Neural cell (in vitro differentiated cells): Measurements from ENCODE around the gene MKRN2OS. TPM values are rescaled to one million over a fixed set of nuclear protein-coding genes. Genes with fewer than 3 reads are reported as not detected.

Experiments used
- H2AFZ ChIP-seq: fragments of 200-600, 300-800 bp; sonication (generic), shearing (Covaris generic); 2 replicates; pipeline ENCODE4 v1.6.0; 2014; ENCODE audit warnings: low read depth, mild to moderate bottlenecking, antibody characterized with exemption, low read length, moderate library complexity
- H3F3A ChIP-seq: fragments of 200-600 bp; shearing (Covaris generic); 2 replicates; pipeline ENCODE4 v1.6.1; 2016; ENCODE audit warnings: mild to moderate bottlenecking, moderate library complexity, mixed read lengths, antibody characterized with exemption, low read length; ENCODE audit not compliant: insufficient read depth, poor library complexity, severe bottlenecking
- H3K27ac ChIP-seq: fragments of 200-600, 300-800 bp; sonication (generic), shearing (Covaris generic); 2 replicates; pipeline ENCODE4 v1.5.1; 2014; ENCODE audit warnings: mild to moderate bottlenecking, low read length, moderate library complexity
- H3K27me3 ChIP-seq: fragments of 300-800, 200-600 bp; sonication (generic), shearing (Covaris generic); 2 replicates; pipeline ENCODE4 v1.6.0; 2014; ENCODE audit warnings: mild to moderate bottlenecking, low read depth, low read length, moderate library complexity; ENCODE audit not compliant: insufficient read depth
- H3K36me3 ChIP-seq: fragments of 300-800, 200-600 bp; sonication (generic), shearing (Covaris generic); 2 replicates; pipeline ENCODE4 v1.5.1; 2014; ENCODE audit warnings: mild to moderate bottlenecking, antibody characterized with exemption, low read length, moderate library complexity; ENCODE audit not compliant: insufficient read depth
- H3K4me2 ChIP-seq: fragments of 300-800, 200-600 bp; sonication (generic), shearing (Covaris generic); 2 replicates; pipeline ENCODE4 v1.6.0; 2014; ENCODE audit warnings: mild to moderate bottlenecking, low read length
- H3K4me3 ChIP-seq: fragments of 300-800, 200-600 bp; sonication (generic), shearing (Covaris generic); 2 replicates; pipeline ENCODE4 v1.5.1; 2014; ENCODE audit warnings: mild to moderate bottlenecking, low read length, moderate library complexity
- H3K79me2 ChIP-seq: fragments of 200-600 bp; shearing (Covaris generic); replicated peaks from 2 replicates; pipeline ENCODE4 v1.6.0; 2014; ENCODE audit warnings: mild to moderate bottlenecking, low read length, moderate library complexity; ENCODE audit not compliant: insufficient read depth
- H3K9ac ChIP-seq: fragments of 300-800, 200-600 bp; sonication (generic), shearing (Covaris generic); 2 replicates; pipeline ENCODE4 v1.6.1; 2016; ENCODE audit warnings: mild to moderate bottlenecking, low read length, mixed read lengths
- H3K9me2 ChIP-seq: fragments of 200-600 bp; shearing (Covaris generic); 2 replicates; pipeline ENCODE4 v1.6.1; 2016; ENCODE audit warnings: mild to moderate bottlenecking, low read length, mixed read lengths; ENCODE audit not compliant: insufficient read depth
- H3K9me3 ChIP-seq: fragments of 200-600, 300-800 bp; sonication (generic), shearing (Covaris generic); 2 replicates; pipeline ENCODE4 v1.6.1; 2016; ENCODE audit warnings: mild to moderate bottlenecking, mixed run types, low read length, moderate library complexity, mixed read lengths
- H4K20me1 ChIP-seq: fragments of 200-600 bp; shearing (Covaris generic); 2 replicates; pipeline ENCODE4 v1.6.1; 2016; ENCODE audit warnings: mild to moderate bottlenecking, mixed run types; ENCODE audit not compliant: insufficient read depth
- CTCF ChIP-seq: fragments of 450-650 bp; IDR thresholded peaks from 2 replicates; pipeline ENCODE4 v1.5.1; 2014; ENCODE audit warnings: antibody characterized with exemption, mild to moderate bottlenecking, moderate library complexity; ENCODE audit not compliant: poor library complexity, severe bottlenecking
- EP300 ChIP-seq: fragments of 450-650 bp; conservative IDR thresholded peaks from 2 replicates; pipeline ENCODE4 v1.6.1; 2014; ENCODE audit warnings: antibody characterized with exemption, mild to moderate bottlenecking, moderate library complexity; ENCODE audit not compliant: poor library complexity, severe bottlenecking
- EZH2 ChIP-seq: fragments of 200-600, 300-800 bp; shearing (Covaris generic), sonication (generic); IDR thresholded peaks from 2 replicates; pipeline ENCODE4 v1.6.1; 2014; ENCODE audit warnings: antibody characterized with exemption, low read length, borderline replicate concordance, mild to moderate bottlenecking; ENCODE audit not compliant: insufficient read depth, poor library complexity, severe bottlenecking
- MXI1 ChIP-seq: fragments of 450-650 bp; conservative IDR thresholded peaks from 2 replicates; pipeline ENCODE4 v1.6.1; 2014; ENCODE audit warnings: antibody characterized with exemption, mild to moderate bottlenecking; ENCODE audit not compliant: poor library complexity, severe bottlenecking
- POLR2AphosphoS5 ChIP-seq: IDR thresholded peaks from 2 replicates; pipeline ENCODE4 v1.6.1; 2012
- RAD21 ChIP-seq: fragments of 450-650 bp; conservative IDR thresholded peaks from 2 replicates; pipeline ENCODE4 v1.6.1; 2014; ENCODE audit warnings: antibody characterized with exemption, mild to moderate bottlenecking, moderate library complexity
- REST ChIP-seq: IDR thresholded peaks from 2 replicates; pipeline ENCODE4 v1.6.1; 2012; ENCODE audit warnings: borderline replicate concordance
- SMC3 ChIP-seq: fragments of 450-650 bp; conservative IDR thresholded peaks from 2 replicates; pipeline ENCODE4 v1.6.1; 2014; ENCODE audit warnings: antibody characterized with exemption, mild to moderate bottlenecking, moderate library complexity; ENCODE audit not compliant: poor library complexity
- TAF1 ChIP-seq: IDR thresholded peaks from 2 replicates; pipeline ENCODE4 v1.6.1; 2012; ENCODE audit warnings: low read depth
- polyA plus RNA-seq: library from polyadenylated mRNA; depleted of rRNA; stranded (reverse); fragments of >200 nt; gene quantifications from 2 replicates; pipeline ENCODE4 v1.2.3, GENCODE V29; 2014

MKRN2OS gene
- polyA plus RNA-seq, 1 donor from 2014 or later, result 0.36 TPM

GRCh38 chr3:12574131-12574530 lies 28.8 kb upstream of the MKRN2OS start:
- TF ChIP-seq EP300, result no peak
- no peak for TF ChIP-seq CTCF
- no peak for TF ChIP-seq REST
- TF ChIP-seq EZH2, result no peak
- no peak for TF ChIP-seq RAD21
- no peak for TF ChIP-seq MXI1
- no peak for TF ChIP-seq TAF1
- no peak for TF ChIP-seq SMC3
- TF ChIP-seq POLR2AphosphoS5, result no peak
- H3K36me3 ChIP-seq, result peaks cover 11% of the 10 kb centered on the region
- no peaks in the 10 kb centered on the region for H3K9me3 ChIP-seq
- no peak overlapping the region for H2AFZ ChIP-seq
- no peak overlapping the region for H3K9ac ChIP-seq
- no peaks in the 10 kb centered on the region for H3K9me2 ChIP-seq
- no peak overlapping the region for H3K4me2 ChIP-seq
- no peak overlapping the region for H3K27ac ChIP-seq
- H3K27me3 ChIP-seq, result no peaks in the 10 kb centered on the region
- H4K20me1 ChIP-seq, result no peaks in the 10 kb centered on the region
- no peaks in the 10 kb centered on the region for H3K79me2 ChIP-seq
- H3K4me3 ChIP-seq, result no peak overlapping the region
- no peaks in the 10 kb centered on the region for H3F3A ChIP-seq

GRCh38 chr3:12571986-12572385 lies 26.7 kb upstream of the MKRN2OS start:
- Histone ChIP-seq H3F3A (no peaks in the 10 kb centered on the region), H4K20me1 (no peaks in the 10 kb centered on the region), H2AFZ (no peak overlapping the region), H3K27ac (no peak overlapping the region), H3K4me3 (no peak overlapping the region), H3K27me3 (no peaks in the 10 kb centered on the region), H3K9me3 (no peaks in the 10 kb centered on the region), H3K36me3 (peaks cover 11% of the 10 kb centered on the region), H3K9ac (no peak overlapping the region), H3K9me2 (no peaks in the 10 kb centered on the region), H3K4me2 (no peak overlapping the region), H3K79me2 (peaks cover 13% of the 10 kb centered on the region)
- TF ChIP-seq EZH2, result no peak
- no peak for TF ChIP-seq RAD21
- no peak for TF ChIP-seq CTCF
- no peak for TF ChIP-seq EP300
- no peak for TF ChIP-seq SMC3
- no peak for TF ChIP-seq REST
- TF ChIP-seq TAF1, result no peak
- no peak for TF ChIP-seq POLR2AphosphoS5
- TF ChIP-seq MXI1, result no peak
